IPS-15b (cell line): ENCODE measurements around the gene XIRP1.

ENCODE experiments used
- H3K27me3 ChIP-seq: one replicate; pipeline ENCODE4 v1.6.1; 2013; ENCODE audit warnings: low read length; ENCODE audit not compliant: control insufficient read depth, insufficient read depth
- H3K36me3 ChIP-seq: one replicate; pipeline ENCODE4 v1.6.1; 2013; ENCODE audit warnings: low read length; ENCODE audit not compliant: control insufficient read depth, insufficient read depth
- H3K4me1 ChIP-seq: one replicate; pipeline ENCODE4 v1.6.1; 2013; ENCODE audit warnings: mild to moderate bottlenecking, low read length; ENCODE audit not compliant: control insufficient read depth, insufficient read depth
- H3K4me3 ChIP-seq: one replicate; pipeline ENCODE4 v1.5.1; 2013; ENCODE audit warnings: low read depth, low read length
- H3K9ac ChIP-seq: one replicate; pipeline ENCODE4 v1.6.1; 2013; ENCODE audit warnings: low read depth, mild to moderate bottlenecking, low read length
- H3K9me3 ChIP-seq: one replicate; pipeline ENCODE4 v1.6.1; 2013; ENCODE audit warnings: mild to moderate bottlenecking, low read length; ENCODE audit not compliant: control insufficient read depth, insufficient read depth

The XIRP1 gene

GRCh38 chr3:39222462-39222861 lies 30.1 kb upstream of the XIRP1 start:
- no peaks in the 10 kb centered on the region for H3K27me3 ChIP-seq
- no peaks in the 10 kb centered on the region for H3K36me3 ChIP-seq
- H3K4me1 ChIP-seq = no peaks in the 10 kb centered on the region
- H3K9me3 ChIP-seq = no peaks in the 10 kb centered on the region
- H3K9ac ChIP-seq = no peak overlapping the region
- no peak overlapping the region for H3K4me3 ChIP-seq

- Histone ChIP-seq H3K4me1 (no peaks in the 10 kb centered on the region), H3K9ac (no peak overlapping the region), H3K9me3 (no peaks in the 10 kb centered on the region), H3K36me3 (no peaks in the 10 kb centered on the region), H3K27me3 (no peaks in the 10 kb centered on the region), H3K4me3 (no peak overlapping the region)
Measured at GRCh38 chr3:39221141-39221530, 28.7 kb upstream of the XIRP1 start.

GRCh38 chr3:39220407-39221140 lies 28.2 kb upstream of the XIRP1 start:
- Histone ChIP-seq H3K9me3 (no peaks in the 10 kb centered on the region), H3K27me3 (no peaks in the 10 kb centered on the region), H3K36me3 (no peaks in the 10 kb centered on the region)

GRCh38 chr3:39219702-39220101 lies 27.3 kb upstream of the XIRP1 start:
- Histone ChIP-seq H3K4me1 (no peaks in the 10 kb centered on the region), H3K27me3 (no peaks in the 10 kb centered on the region), H3K9me3 (no peaks in the 10 kb centered on the region), H3K36me3 (no peaks in the 10 kb centered on the region), H3K9ac (no peak overlapping the region), H3K4me3 (no peak overlapping the region)

More at GRCh38 chr3:39220407-39221140, 28.2 kb upstream of the XIRP1 start:
- Histone ChIP-seq H3K4me3 (no peak overlapping the region), H3K9ac (no peak overlapping the region), H3K4me1 (no peaks in the 10 kb centered on the region)

GRCh38 chr3:39216176-39216790 lies 23.9 kb upstream of the XIRP1 start:
- H3K27me3 ChIP-seq = no peaks in the 10 kb centered on the region
- H3K36me3 ChIP-seq = no peaks in the 10 kb centered on the region
- H3K4me1 ChIP-seq = no peaks in the 10 kb centered on the region
- no peaks in the 10 kb centered on the region for H3K9me3 ChIP-seq
- H3K9ac ChIP-seq = no peak overlapping the region
- no peak overlapping the region for H3K4me3 ChIP-seq

- Histone ChIP-seq H3K9me3 (no peaks in the 10 kb centered on the region), H3K4me1 (peaks cover 7% of the 10 kb centered on the region), H3K36me3 (no peaks in the 10 kb centered on the region), H3K27me3 (no peaks in the 10 kb centered on the region), H3K9ac (no peak overlapping the region), H3K4me3 (no peak overlapping the region)
Measured at GRCh38 chr3:39213613-39214012, 21.2 kb upstream of the XIRP1 start.

- no peaks in the 10 kb centered on the region for H3K9me3 ChIP-seq
- peaks cover 12% of the 10 kb centered on the region for H3K4me1 ChIP-seq
- no peaks in the 10 kb centered on the region for H3K27me3 ChIP-seq
- no peak overlapping the region for H3K4me3 ChIP-seq
- no peaks in the 10 kb centered on the region for H3K36me3 ChIP-seq
- no peak overlapping the region for H3K9ac ChIP-seq
Measured at GRCh38 chr3:39212665-39213064, 20.3 kb upstream of the XIRP1 start.

GRCh38 chr3:39211332-39212130 lies 19.1 kb upstream of the XIRP1 start:
- H3K9me3 ChIP-seq = no peaks in the 10 kb centered on the region
- no peak overlapping the region for H3K4me3 ChIP-seq
- no peak overlapping the region for H3K9ac ChIP-seq
- no peaks in the 10 kb centered on the region for H3K36me3 ChIP-seq
- peaks cover 12% of the 10 kb centered on the region for H3K4me1 ChIP-seq
- H3K27me3 ChIP-seq = no peaks in the 10 kb centered on the region

- H3K4me1 ChIP-seq = peaks cover 12% of the 10 kb centered on the region
- H3K36me3 ChIP-seq = no peaks in the 10 kb centered on the region
- H3K27me3 ChIP-seq = no peaks in the 10 kb centered on the region
- no peaks in the 10 kb centered on the region for H3K9me3 ChIP-seq
- H3K4me3 ChIP-seq = no peak overlapping the region
- H3K9ac ChIP-seq = no peak overlapping the region
Measured at GRCh38 chr3:39210078-39210477, 17.7 kb upstream of the XIRP1 start.

- H3K4me3 ChIP-seq = no peak overlapping the region
- no peaks in the 10 kb centered on the region for H3K36me3 ChIP-seq
- no peaks in the 10 kb centered on the region for H3K27me3 ChIP-seq
- H3K9ac ChIP-seq = no peak overlapping the region
- H3K4me1 ChIP-seq = peaks cover 12% of the 10 kb centered on the region
- H3K9me3 ChIP-seq = no peaks in the 10 kb centered on the region
Measured at GRCh38 chr3:39209329-39209970, 17.1 kb upstream of the XIRP1 start.

GRCh38 chr3:39208463-39209055 lies 16.2 kb upstream of the XIRP1 start:
- H3K9me3 ChIP-seq = no peaks in the 10 kb centered on the region
- H3K4me3 ChIP-seq = no peak overlapping the region
- no peak overlapping the region for H3K9ac ChIP-seq
- no peaks in the 10 kb centered on the region for H3K27me3 ChIP-seq
- no peaks in the 10 kb centered on the region for H3K36me3 ChIP-seq
- peaks cover 12% of the 10 kb centered on the region for H3K4me1 ChIP-seq
